Activated CD4-positive, alpha-beta T cell treated with anti-CD3 and anti-CD28 coated beads, Interleukin-2, amount 10 ng/mL, durations not matched to agents 7 days and 5 days (primary cell): Measurements from ENCODE around the gene KIAA1755. TPM values are rescaled to one million over a fixed set of nuclear protein-coding genes. Genes with fewer than 3 reads are reported as not detected.
A peak's percentile ranks its signal among the peaks of the same experiment; 100 is the strongest.

ENCODE experiments used
- CTCF ChIA-PET: fragments of 350-600 bp; sonication (Branson Sonifier 250); formaldehyde crosslinking; loops from one replicate; lab custom pipeline; 2021; ENCODE audit warnings: antibody characterized with exemption; lab: Charles Lee
- POLR2A ChIA-PET: fragments of 350-600 bp; sonication (Branson Sonifier 250); formaldehyde crosslinking; loops from one replicate; lab custom pipeline; 2021; ENCODE audit warnings: antibody characterized with exemption; lab: Charles Lee
- DNase-seq: peaks from one replicate; pipeline ENCODE4 v3.0.0-alpha.2; 2020
- H3K27ac Mint-ChIP-seq: one replicate; pipeline ENCODE4 v1.8.0; 2021; ENCODE audit warnings: mild to moderate bottlenecking, moderate library complexity, mixed read lengths
- H3K27me3 Mint-ChIP-seq: one replicate; pipeline ENCODE4 v1.8.0; 2021; ENCODE audit warnings: mixed read lengths
- H3K36me3 Mint-ChIP-seq: one replicate; pipeline ENCODE4 v1.8.0; 2021; ENCODE audit warnings: low read depth, mixed read lengths
- H3K4me1 Mint-ChIP-seq: one replicate; pipeline ENCODE4 v1.8.0; 2021; ENCODE audit warnings: mixed read lengths
- H3K4me3 Mint-ChIP-seq: one replicate; pipeline ENCODE4 v1.8.0; 2021; ENCODE audit warnings: mild to moderate bottlenecking, moderate library complexity, mixed read lengths
- H3K9me3 Mint-ChIP-seq: one replicate; pipeline ENCODE4 v1.8.0; 2021; ENCODE audit warnings: mixed read lengths
- total RNA-seq, 2 experiments: library from RNA; stranded (reverse); gene quantifications; one replicate each; pipeline ENCODE4 v1.2.3, GENCODE V29; 2021

KIAA1755 gene
- total RNA-seq, 2 experiments from 2014 or later, result not detected

DNA sequence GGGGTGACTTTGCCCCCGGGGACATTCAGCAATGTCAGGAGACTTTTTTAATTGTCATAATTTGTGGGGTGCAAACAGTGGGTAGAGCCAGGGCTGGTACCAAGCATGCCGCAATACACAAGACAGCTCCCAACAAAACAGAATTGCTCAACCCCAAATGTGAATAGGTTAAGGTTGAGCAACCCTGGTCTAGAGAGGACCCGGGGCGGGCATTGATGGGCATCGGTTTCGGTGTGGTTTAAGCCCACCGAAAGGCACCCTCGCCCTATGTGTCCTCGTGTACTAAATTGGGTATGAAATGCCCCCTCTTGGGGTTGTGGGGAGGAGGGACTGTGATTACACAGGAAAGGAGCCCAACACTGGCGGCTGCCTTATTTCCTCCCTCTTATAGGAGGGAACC is 36.0 kb downstream of the KIAA1755 start:
- H3K27me3 Mint-ChIP-seq, result peaks cover 2% of the 10 kb centered on the region
- no peak overlapping the region for H3K4me3 Mint-ChIP-seq
- no peaks in the 10 kb centered on the region for H3K9me3 Mint-ChIP-seq
- POLR2A ChIA-PET, result no interaction called here
- H3K36me3 Mint-ChIP-seq, result no peaks in the 10 kb centered on the region
- CTCF ChIA-PET, result interaction anchor here (1.4 kb wide), 1 partner anchor 137 kb away, joined by 3 read pairs; no protein-coding TSS in a partner anchor
- H3K27ac Mint-ChIP-seq, result no peak overlapping the region
- DNase-seq, result no peak
- H3K4me1 Mint-ChIP-seq, result peaks cover 3% of the 10 kb centered on the region

DNA sequence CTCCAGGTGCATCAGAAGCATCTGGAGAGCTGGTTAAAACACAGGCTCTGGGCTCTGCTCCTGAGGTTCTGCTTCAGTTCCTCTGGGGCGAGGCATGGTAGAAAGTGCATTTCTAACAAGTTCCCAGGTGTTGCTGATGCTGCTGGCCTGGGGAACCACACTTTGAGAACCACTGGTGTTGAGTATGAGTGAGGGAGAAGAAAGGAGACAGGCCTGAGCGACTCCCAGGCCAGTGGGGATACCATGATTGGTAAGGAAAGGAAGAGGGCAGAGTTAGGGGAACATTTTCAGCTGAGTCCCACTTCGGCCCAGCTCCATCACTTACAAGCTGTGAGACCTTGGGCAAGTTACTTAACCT is 36.8 kb downstream of the KIAA1755 start:
- peaks cover 2% of the 10 kb centered on the region for H3K27me3 Mint-ChIP-seq
- H3K27ac Mint-ChIP-seq, result no peak overlapping the region
- no peak overlapping the region for H3K4me3 Mint-ChIP-seq
- no peaks in the 10 kb centered on the region for H3K36me3 Mint-ChIP-seq
- ChIA-PET POLR2A (interaction anchor here (0.5 kb wide), 1 partner anchor 368 kb away, joined by 4 read pairs; no protein-coding TSS in a partner anchor), CTCF (interaction anchor here (0.9 to 1.4 kb wide), 2 partner anchors 20 to 136 kb away, joined by 3 to 4 read pairs; no protein-coding TSS in a partner anchor)
- no peak for DNase-seq
- H3K4me1 Mint-ChIP-seq, result peaks cover 3% of the 10 kb centered on the region
- no peaks in the 10 kb centered on the region for H3K9me3 Mint-ChIP-seq

DNA sequence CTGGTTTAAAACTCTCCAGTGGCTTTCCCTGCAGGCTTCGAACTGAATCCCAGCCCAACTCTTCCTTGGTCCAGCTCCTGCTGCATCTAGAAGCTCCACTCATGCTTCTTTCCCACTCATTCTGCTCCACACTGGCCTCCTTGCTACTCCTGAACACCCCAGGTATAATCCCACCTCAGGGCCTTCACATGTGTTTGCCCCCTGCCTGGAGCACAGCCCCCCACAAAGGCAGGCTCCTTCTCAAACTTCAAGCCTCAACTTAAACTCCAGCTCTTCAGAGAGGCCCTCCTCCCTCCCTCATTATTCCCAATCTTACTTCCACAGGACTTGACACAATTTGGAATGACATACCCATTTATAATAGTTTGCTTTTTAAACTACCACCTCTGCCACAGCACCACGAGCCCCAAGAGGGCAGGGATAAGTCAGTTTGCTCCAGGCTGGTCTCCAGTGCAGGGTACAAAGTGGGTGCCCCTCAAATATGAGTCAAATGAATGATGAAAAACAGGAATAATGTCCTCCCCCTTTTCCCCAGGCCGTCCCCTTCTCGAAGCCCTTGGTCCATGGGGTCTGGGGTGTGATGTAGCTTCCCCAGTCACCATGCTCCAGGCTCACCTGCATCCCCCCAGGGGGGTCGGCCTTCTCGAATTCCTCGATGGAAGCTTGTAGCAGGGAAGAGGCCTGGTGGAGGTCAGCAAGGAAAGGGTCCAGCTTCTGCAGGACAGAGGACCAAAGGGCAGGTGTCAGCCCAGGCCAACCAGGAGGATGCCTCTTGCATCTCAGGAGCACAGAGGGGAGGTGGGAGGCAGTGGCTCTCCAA is 37.4 kb downstream of the KIAA1755 start:
- DNase-seq, result no peak
- Mint-ChIP-seq H3K27me3 (peaks cover 2% of the 10 kb centered on the region), H3K4me3 (no peak overlapping the region), H3K9me3 (no peaks in the 10 kb centered on the region), H3K4me1 (peaks cover 3% of the 10 kb centered on the region), H3K36me3 (no peaks in the 10 kb centered on the region), H3K27ac (no peak overlapping the region)
- ChIA-PET CTCF (interaction anchor here (0.9 to 1.4 kb wide), 2 partner anchors 21 to 136 kb away, joined by 3 to 4 read pairs; no protein-coding TSS in a partner anchor), POLR2A (interaction anchor here (0.5 kb wide), 1 partner anchor 368 kb away, joined by 4 read pairs; no protein-coding TSS in a partner anchor)

DNA sequence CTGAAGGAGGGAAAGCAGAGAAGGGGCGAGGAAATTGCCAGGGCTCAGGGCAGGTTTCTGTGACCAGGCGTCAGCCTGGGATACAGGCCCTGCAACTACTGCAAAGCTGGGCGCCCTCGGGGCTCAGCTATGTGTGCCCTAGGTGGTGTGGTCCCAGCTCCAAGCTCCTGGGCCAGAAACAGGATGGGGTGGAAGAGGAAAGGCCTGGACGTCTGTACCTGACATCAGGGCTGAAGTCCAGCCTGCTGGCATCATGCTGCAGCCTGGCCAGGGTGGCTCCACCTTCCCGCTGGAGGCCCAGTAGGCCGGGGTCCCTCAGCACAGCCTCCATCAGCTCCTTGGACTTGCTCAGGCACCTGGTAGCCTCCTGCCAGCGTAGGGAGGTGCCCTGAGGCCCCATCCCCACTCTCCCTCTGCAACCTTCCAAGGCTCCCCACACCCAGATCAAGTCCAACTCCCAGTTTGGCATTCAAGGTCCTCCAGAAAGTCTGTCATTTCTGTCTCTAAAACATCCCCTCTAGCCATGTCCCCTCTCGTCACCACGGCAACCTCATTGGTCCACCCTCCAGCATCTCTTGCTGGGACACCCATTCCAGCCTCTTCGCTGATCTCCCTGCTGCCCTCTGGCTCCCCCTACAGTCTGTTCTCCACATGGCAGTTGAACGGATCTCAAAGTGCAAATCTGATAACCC is 38.2 kb downstream of the KIAA1755 start:
- Mint-ChIP-seq H3K4me1 (peaks cover 3% of the 10 kb centered on the region), H3K9me3 (no peaks in the 10 kb centered on the region), H3K4me3 (no peak overlapping the region), H3K27ac (no peak overlapping the region), H3K27me3 (peaks cover 2% of the 10 kb centered on the region), H3K36me3 (no peaks in the 10 kb centered on the region)
- ChIA-PET POLR2A (no interaction called here), CTCF (interaction anchor here (0.9 to 3.4 kb wide), 6 partner anchors 12 to 638 kb away, joined by 3 to 14 read pairs (median 4); no protein-coding TSS in a partner anchor)
- DNase-seq, result peak; percentile 65

DNA sequence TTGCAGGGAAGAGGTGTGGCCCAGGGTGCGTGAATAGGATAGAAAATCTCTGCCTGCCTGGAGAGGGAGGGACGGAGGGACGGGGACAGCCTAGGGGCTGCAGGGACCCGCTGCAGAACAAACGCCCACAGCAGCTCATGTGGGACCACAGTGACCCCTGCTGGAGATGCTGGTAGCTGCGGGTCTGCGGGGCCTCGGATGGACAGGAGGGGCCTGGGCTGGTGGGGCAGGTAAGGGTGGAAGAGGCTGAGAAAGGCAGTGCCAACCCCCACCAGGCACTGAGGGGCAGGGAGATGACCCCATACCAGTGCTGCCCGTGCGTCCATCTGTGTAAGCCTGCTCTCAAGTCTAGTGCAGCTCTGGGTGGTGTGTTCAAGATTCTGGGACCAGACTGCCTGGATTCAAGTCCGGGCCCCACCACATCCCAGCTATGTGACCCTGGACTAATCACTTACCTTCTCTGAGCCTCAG is 39.4 kb downstream of the KIAA1755 start:
- ChIA-PET CTCF (interaction anchor here (0.6 to 3.4 kb wide), 23 partner anchors 9 to 680 kb away, joined by 3 to 14 read pairs (median 3); partner anchors contain the start of gene TGM2), POLR2A (interaction anchor here (0.6 kb wide), 1 partner anchor 1208 kb away, joined by 3 read pairs; no protein-coding TSS in a partner anchor)
- H3K27me3 Mint-ChIP-seq, result peaks cover 2% of the 10 kb centered on the region
- H3K9me3 Mint-ChIP-seq, result no peaks in the 10 kb centered on the region
- H3K36me3 Mint-ChIP-seq, result no peaks in the 10 kb centered on the region
- H3K4me1 Mint-ChIP-seq, result peaks cover 3% of the 10 kb centered on the region
- DNase-seq, result peak; percentile 73
- H3K27ac Mint-ChIP-seq, result no peak overlapping the region
- H3K4me3 Mint-ChIP-seq, result no peak overlapping the region

DNA sequence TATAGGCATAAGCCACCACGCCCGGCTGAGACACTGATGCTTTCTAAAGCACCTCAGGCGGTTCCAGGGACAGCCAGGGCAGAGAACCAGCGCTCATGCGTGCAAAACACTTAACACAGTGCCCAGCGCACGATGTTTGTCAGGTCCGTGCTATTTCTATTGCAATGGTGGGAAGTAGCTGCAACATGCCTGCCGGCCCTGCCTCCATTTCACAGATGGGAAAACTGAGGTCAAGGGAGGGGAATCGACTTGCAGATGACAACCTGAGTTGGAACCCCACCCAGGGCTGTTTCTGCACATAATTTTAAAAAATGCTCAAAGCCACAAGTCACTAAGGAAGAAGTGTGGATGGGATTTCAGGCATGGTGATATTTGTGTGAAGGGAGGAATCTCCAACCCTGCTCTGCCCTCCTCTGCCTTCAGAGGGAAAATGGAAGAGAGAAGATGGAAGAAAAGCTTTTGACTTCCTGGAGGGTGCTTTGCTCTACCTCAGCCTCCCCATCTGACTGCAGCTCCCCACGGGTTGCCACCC is 39.9 kb downstream of the KIAA1755 start:
- no peaks in the 10 kb centered on the region for H3K9me3 Mint-ChIP-seq
- DNase-seq, result no peak
- H3K36me3 Mint-ChIP-seq, result no peaks in the 10 kb centered on the region
- peaks cover 3% of the 10 kb centered on the region for H3K4me1 Mint-ChIP-seq
- no peak overlapping the region for H3K27ac Mint-ChIP-seq
- peaks cover 2% of the 10 kb centered on the region for H3K27me3 Mint-ChIP-seq
- ChIA-PET POLR2A (interaction anchor here (0.6 kb wide), 1 partner anchor 1207 kb away, joined by 3 read pairs; no protein-coding TSS in a partner anchor), CTCF (interaction anchor here (0.6 to 3.4 kb wide), 16 partner anchors 9 to 679 kb away, joined by 3 to 14 read pairs (median 3); partner anchors contain the start of gene TGM2)
- H3K4me3 Mint-ChIP-seq, result no peak overlapping the region

DNA sequence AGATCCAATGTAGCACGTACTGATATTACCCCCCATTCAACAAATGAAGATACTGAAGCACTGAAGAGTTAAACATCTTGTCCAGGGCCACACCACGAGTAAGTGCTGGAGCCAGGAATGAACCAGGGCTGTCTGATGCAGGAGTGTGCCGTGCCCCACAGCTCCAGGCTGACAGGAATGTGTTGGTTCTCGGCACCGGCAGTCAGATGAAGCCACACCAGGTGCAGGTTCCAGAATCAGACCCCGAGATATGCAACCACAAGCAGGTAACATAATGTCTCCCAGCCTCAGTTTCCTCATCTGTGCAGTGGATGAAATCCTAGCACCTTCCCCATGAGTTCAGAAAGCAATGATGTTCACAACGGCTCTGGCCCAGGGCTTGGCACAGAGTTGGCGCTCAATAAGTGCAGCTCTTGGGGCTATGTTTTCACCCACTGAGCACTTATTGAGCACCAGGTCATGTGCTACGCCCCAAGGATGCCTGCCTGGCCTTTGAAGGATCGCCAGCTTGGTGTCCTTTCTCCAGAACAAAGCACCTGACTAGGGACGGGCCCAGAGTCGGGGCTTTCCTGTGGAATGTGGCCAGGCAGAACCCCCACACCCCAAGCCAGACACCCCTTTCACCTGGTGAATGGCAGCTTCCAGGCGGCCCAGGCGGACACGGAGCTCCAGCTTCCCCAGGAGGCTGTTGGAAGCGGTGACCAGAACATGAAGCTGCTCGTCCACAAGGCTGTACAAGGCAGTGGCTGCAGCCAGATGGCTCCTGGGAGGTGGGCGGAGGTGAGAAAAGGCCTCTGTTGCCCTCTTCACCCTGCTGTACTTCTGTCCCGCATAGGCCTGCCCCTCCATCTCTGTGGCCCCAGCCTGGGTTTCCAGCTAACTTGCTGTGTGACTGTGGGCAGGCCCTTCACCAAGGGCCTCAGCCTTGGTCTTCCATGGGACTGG is 41.3 kb downstream of the KIAA1755 start:
- Mint-ChIP-seq H3K27ac (no peak overlapping the region), H3K4me3 (no peak overlapping the region), H3K4me1 (peaks cover 3% of the 10 kb centered on the region), H3K27me3 (peaks cover 2% of the 10 kb centered on the region), H3K36me3 (no peaks in the 10 kb centered on the region), H3K9me3 (no peaks in the 10 kb centered on the region)
- CTCF ChIA-PET, result interaction anchor here (0.6 to 3.4 kb wide), 6 partner anchors 12 to 580 kb away, joined by 3 to 14 read pairs (median 3); no protein-coding TSS in a partner anchor
- DNase-seq, result no peak
- POLR2A ChIA-PET, result interaction anchor here (0.8 kb wide), 1 partner anchor 161 kb away, joined by 3 read pairs; no protein-coding TSS in a partner anchor

DNA sequence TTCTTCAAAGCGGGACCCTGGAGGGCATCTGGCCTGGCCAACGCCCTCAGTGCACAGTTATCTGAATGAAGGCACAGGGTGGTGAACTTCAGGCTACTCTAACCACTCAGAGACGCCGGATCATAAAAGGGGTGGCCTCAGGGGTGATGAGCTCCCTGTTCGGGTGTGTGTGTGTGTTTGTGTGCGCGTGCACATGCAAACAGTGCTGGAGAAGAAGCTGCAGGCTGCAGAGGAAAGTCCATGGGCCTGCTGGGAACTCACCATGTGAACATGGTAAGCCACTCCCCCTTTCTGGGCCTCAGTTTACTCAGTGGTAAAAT is 42.0 kb downstream of the KIAA1755 start:
- Mint-ChIP-seq H3K36me3 (no peaks in the 10 kb centered on the region), H3K9me3 (no peaks in the 10 kb centered on the region), H3K27me3 (peaks cover 2% of the 10 kb centered on the region), H3K27ac (no peak overlapping the region), H3K4me3 (no peak overlapping the region), H3K4me1 (peaks cover 3% of the 10 kb centered on the region)
- ChIA-PET POLR2A (no interaction called here), CTCF (interaction anchor here (0.6 kb wide), 1 partner anchor 14 kb away, joined by 3 read pairs; no protein-coding TSS in a partner anchor)
- no peak for DNase-seq

DNA sequence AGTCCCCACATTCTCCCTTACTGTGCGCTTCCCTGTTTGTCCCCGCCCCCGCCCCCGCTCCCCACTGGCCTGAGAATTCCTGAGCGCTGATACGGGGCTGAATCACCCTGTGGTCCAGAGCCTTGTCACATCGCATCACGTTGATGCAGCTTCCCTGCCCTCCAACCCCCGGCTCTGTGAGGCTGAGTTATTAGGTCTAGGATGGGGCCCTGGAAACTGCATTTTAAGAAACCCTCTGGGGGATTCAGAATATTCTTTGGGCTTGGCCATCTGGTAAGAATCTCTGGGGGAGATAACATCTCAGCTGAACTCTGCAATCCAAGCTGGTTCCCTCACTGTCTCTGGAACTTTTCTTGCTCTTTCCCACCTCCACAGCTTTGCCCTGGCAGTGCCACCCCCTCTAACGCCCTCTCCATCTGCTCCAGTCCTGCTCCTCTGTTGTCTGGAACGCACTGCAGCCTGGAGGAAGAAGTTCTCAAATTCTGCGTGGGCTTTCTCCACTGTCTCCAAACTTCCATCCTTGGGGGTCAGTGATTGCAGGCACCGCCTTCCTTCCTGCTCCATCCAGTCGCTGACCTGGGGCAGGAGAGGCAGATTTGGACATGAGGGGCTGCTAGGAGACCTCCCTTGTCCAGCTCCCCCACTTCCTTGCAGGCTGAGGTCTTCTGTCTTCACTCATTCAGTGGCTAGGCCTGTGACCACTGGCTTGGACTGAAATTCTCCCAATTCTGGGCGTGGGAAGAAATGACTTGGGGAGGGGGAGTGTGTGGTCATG is 42.6 kb downstream of the KIAA1755 start:
- ChIA-PET POLR2A (no interaction called here), CTCF (interaction anchor here (1.0 kb wide), 1 partner anchor 9 kb away, joined by 3 read pairs; no protein-coding TSS in a partner anchor)
- peaks cover 2% of the 10 kb centered on the region for H3K27me3 Mint-ChIP-seq
- no peaks in the 10 kb centered on the region for H3K9me3 Mint-ChIP-seq
- H3K36me3 Mint-ChIP-seq, result no peaks in the 10 kb centered on the region
- no peak for DNase-seq
- H3K4me1 Mint-ChIP-seq, result peaks cover 3% of the 10 kb centered on the region
- no peak overlapping the region for H3K27ac Mint-ChIP-seq
- no peak overlapping the region for H3K4me3 Mint-ChIP-seq

DNA sequence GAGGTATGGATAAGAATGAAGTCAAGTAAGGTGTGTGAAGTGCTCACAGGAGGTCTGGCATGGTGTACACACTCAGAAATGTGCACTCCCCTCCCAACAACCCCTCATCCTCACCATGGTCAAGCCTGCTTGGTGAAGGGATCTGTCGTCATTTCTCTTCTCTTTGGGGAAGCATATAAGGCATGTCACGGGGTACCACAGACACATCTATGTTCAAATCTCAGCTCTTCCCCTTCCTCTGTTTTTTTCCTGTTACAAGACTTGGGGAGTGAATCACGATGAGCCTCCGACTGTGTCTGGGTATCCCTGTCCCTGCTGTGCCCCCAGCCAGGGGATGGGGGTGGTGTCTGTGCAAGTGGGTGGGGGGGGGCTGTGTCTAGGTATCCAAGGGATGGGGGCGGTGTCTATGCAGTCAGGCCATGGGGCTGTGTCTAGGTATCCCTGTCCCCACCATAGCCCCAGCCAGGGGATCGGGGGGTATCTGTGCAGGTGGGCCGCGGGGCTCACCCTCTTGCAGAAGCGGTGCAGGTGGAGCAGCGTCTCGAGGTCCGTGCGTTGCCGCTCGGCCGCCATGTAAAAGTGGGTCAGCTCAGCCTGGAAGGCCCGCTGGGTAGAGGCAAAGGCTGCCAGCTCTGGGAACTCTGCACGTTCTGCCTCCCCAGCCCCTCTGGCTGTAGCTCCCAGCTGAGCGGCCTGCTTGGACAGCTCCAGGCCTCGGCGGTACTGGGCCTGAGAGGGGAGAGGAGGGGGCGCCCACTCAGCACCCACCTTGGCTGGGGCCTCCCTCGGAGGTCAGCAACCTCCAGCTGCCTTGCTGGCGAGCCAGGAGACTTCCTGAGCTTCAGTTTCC is 43.6 kb downstream of the KIAA1755 start:
- DNase-seq, result no peak
- Mint-ChIP-seq H3K36me3 (no peaks in the 10 kb centered on the region), H3K27ac (no peak overlapping the region), H3K9me3 (no peaks in the 10 kb centered on the region), H3K4me3 (no peak overlapping the region), H3K27me3 (no peaks in the 10 kb centered on the region), H3K4me1 (peaks cover 3% of the 10 kb centered on the region)
- CTCF ChIA-PET, result interaction anchor here (0.7 to 1.0 kb wide), 2 partner anchors 10 to 21 kb away, joined by 3 read pairs; no protein-coding TSS in a partner anchor
- POLR2A ChIA-PET, result no interaction called here
